Activated naive CD4-positive, alpha-beta T cell treated with anti-CD3 and anti-CD28 coated beads, Interleukin-2, amount 50 U/mL, for 16 hours (primary cell): ENCODE data around the gene NAALADL2.
"Not testable (repeated sequence)": the region's sequence is repeated elsewhere in the genome, so short reads cannot be mapped to it uniquely, and the experiment has no call there.

Experiments
- DNase-seq: peaks from one replicate; pipeline ENCODE4 v3.0.0-alpha.2; 2020

NAALADL2 gene

DNA sequence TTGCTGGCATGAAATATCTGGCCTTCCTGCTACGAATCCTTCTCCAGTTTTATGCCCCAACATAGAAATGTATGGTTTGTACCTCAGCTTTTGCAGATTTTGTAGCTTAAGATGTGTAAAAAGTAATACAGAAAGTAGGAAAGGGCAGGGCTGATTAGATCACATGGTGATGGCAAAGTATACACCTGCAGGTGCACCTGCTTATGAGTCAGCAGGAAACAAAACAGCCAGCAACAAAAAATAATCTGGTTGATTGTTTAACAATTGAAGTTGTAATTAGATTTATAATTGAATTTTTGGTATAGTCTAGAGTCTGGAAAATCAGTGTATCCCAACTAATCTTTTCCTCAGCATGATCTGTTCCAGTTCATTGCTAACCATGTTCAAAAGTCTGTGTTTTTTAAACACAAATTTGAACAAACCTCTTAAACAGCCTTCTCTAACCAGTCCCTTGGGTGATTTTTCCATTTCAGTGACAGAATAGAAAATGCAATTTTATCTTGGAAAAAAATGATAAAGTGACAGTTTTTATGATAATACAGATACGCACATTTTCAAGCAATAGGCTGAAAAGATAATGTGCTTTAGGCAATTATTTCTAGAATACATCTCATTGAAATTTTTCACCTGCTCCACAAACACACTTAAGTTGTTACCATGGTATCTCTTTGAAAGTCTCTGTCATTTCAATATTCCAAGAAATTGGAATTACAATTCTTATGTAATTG lies 477.4 kb downstream of the NAALADL2 start:
- no peak for DNase-seq

DNA sequence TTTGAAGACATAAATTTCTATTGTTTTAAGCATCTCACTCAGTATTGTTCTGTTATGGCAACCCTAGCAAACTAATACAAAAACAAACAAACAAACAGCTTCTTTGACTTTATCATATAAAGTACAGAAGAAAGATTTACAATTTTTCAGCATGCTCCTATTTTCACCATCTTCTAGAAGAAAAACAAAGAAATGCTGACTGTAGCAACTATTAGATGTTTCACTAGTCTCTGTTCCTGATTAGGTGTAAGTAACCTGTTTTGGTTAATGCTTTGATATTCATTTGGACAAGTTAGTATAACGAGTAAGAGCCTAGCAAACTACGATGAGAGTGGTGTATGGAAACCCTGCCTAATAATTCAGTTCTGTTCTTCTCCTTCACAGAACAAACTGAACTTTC lies 478.5 kb downstream of the NAALADL2 start:
- no peak for DNase-seq

DNA sequence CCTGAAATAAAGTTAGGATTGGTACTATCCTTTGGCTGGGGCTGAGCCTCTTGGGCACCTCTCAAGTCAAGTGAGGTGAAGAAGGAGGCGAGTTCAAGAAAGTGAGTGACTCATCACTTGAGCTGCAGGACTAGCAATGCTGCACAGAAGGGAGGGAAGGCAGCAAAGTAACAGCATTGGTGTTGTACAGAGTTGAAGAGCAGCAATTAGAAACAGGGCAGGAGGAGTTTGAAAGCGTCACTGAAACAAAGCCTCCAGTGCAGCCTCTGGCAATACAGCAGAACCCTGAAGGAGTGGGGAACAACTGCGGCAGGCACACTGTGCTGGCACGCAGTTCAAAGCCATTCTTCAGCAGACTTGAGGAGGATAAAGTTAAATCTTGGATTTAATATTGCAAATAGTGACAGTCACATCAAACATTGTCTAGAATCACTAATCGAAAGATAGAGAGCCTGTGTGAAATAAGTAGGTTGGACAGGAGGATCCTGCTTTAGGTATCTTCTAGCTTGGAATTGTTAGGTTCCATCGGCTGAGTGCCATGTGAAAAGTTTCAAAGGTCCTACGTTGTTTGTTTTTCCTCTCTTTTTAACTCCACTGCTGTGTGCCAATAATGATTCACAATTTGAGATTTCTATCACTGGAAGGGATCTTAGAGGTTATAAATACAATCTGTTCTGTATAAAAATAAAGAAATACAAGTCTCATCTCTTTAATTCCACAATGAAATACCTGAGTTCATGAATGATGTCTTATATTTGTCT lies 479.8 kb downstream of the NAALADL2 start:
- no peak for DNase-seq

DNA sequence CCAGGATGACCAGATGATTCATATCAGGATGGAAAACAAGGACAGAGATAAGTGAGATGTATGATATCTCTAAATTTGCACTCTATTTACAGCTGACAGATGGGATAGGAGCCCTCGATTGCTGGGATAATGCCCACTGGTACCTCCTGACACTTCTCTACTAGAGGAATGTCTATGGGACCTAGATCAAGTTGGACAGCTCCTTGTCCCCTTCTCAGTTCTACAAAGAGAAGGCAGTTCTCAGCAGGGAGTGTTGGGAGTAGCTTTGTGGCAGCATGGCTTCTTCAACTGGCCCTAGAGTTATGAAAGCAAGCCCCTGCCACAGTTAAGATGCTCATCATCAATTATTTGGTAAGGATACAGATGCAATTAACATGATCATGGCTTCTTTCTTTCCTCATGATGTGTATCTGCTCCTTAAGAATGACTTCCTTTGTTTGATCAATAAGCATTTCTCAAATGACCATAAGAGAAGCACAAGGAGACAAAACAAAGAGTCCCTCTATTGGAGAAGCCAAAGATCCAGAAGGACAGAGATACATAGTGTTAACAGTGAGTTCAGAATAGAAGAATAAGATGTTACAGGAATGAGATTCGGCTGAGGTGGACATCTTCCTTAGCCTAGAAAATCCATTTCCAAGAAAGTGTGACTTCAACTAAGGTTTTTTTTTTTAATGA lies 481.3 kb downstream of the NAALADL2 start:
- no peak for DNase-seq

DNA sequence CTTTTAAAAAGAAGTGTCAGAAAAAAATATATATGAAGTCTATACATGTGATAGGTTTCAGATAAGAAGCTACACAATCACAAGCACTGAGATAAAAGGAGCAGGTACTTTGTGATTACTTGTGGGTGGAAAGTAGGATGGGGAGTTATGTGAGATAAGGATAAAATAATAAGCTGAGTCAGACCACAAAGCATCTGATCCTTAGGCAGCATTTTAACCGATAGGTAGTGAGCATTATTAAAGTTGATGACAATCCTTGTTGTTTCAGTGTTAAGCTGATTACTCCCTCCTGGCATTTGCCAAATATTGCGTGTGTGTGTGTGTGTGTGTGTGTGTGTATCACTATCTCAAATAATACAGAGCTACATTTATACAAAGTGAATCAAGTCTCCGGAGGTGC lies 483.1 kb downstream of the NAALADL2 start:
- DNase-seq, result no peak

DNA sequence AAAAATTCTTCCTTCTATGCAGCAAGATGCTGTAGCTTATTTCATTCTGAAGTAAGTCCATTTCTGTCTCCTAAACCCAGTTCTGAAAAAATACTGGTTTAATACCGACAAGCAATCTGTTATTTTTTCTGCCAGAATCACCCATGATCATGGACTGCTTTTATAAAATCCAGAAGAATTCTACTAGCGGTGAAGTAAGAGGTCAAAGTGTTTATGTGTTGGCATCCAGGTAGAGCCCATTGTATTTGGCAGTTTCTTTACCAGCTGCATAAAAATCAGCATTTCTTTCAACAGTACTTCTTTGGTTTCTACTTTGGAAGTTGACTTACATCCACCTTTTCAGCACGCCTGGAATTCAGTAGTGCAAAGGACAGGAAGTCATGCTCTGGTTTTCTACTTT lies 484.8 kb downstream of the NAALADL2 start:
- no peak for DNase-seq

DNA sequence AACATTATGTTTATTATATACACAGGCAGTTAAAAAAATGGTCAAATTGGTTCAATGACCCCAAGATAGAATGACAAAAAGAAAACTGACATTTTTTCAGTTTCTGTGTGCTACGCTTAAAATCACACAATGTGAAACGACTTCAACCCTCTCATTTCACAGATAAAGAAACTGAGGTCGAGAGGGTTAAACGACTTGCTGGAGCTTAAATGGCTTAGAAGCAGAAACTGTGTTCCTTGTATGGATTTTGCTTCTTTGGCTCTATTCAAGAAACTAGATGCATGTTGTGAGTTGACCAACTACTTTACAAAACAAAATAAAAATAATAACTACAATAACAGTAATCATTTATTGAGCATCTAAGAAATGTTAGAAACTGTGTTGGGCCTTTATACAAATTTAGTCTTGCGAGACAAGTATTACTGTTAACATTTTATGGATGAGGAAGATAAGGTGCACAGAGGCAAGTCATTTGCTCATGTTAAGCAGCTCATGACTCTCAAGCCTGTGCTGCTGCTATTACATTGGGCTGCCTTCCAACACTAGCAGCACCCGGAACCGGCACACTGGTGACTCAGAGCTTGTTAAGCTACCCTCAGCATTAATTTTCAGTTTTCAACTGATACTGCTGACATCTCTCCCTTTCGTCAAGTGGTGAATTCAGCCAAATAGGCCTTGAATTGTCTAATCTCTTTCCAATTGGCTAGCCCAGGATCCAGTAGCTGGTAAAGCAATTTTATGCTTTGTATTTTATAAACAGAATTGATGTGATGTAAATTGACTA lies 487.6 kb downstream of the NAALADL2 start:
- DNase-seq, result no peak

DNA sequence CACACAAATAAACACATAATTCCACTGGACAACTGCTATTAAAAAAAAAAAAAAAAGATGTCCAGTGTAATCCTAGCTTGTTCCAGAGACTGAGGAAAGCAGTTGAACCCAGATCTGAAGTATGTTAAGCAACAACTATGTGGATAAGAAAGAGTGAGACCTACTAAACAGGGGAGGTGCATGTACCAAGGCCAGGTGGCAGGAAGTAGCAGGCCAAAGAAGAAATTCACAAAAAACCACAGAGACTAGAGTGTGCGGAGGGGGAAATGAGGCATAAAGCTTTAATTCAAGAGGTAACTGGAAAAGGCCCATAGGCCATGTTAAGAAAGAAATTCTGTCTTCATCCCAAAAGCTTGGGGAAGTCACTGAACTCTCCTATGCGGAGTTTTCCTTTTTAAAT lies 490.0 kb downstream of the NAALADL2 start:
- no peak for DNase-seq

DNA sequence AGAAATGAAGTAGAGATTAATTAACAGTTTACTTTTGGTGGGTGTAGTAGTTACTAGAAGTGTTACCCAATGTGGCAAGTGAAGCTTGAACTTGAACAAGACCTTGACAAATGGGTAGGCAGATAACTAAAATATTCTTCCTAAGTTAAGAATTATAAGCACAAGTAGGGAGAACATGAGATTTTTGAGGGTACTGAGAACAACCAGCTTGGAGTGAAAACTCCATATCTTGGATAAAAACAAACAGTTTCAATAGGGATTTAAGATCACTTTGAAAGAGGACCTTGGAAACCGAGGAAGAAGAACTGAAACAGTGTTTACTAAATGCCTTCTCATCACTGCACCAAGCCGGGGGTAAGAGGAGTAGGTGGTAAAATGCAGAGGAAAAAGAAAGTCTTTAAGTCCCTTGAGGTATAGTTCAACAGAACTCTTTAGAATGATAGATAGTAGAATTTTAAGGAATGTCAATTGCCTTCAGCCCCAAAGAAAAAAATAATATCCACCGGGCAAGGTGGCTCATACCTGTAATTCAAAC lies 496.7 kb downstream of the NAALADL2 start:
- DNase-seq, result no peak

DNA sequence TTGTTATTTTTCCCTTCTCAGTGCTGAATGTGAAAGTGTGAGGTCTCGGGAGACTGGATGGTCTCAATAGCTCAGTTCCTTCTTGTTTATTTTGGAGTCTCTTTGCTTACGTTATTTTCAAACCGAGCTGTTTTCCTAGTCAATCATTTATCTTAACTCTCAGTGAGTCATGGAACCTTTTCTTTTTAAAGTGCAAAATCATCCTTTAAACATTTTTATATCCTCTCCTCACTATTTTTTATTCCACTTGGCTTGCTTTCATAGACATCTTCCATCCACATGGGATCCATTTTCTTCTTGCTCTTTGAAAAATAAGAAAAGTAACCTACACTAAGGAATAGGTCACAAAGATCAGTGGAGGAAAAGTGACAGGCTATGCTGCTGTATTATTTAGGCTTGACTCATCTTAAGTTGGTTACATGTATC lies 497.8 kb downstream of the NAALADL2 start:
- DNase-seq, result no peak

DNA sequence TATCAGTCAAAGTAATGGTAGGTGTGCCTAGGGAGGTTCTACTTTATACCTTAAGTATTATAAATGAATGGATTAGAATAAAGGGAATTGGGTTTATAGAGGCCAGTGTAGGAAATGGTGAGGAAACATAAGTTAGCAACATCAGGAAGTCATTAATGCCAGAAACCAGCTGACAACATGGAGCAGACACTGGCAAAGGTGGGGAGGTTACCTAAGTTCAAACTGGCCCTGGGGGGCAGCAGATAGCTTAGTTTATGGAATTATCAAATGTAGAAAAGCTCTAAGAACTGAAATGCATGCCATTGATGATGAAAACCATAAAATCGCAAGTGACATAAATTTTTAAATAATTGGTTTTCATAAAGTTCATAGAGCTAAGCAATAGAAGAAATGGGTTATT lies 498.6 kb downstream of the NAALADL2 start:
- no peak for DNase-seq

DNA sequence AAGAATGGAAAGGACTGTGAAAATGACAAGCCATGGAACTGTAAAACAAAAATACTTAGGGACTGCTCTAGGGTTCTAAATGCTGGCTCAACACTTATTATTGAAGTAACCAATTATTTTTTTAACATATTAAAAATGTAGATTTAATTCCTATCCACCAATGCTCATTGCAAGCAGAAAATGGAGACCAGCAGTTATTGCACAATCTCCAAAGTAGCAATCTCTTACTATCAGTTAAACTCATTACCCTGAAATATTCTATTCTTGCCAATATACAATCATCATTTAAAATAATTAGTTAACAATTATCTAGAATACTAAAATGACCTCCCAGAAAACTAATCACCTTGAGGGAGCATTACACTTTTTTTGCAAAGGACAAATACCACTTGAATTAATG lies 499.8 kb downstream of the NAALADL2 start:
- DNase-seq, result no peak

DNA sequence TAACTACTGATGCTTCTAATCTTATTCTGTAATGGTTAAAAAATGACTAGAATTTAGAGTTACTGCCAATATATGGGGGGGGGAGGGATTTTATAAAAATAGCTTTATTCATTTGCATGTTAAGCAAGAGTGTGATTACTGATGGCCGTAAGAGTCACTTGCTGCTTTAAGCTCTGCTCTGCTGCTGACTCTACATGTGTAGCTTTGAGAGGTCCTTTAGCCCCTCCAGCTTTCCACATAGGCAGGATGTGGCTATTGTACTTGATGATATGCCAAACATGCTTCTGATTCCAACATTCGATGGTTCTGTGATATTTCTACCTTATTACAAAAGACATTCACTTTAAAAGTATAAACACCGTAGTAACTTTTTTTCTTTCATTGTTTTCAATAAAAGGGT lies 511.3 kb downstream of the NAALADL2 start:
- DNase-seq, result not testable (repeated sequence)

DNA sequence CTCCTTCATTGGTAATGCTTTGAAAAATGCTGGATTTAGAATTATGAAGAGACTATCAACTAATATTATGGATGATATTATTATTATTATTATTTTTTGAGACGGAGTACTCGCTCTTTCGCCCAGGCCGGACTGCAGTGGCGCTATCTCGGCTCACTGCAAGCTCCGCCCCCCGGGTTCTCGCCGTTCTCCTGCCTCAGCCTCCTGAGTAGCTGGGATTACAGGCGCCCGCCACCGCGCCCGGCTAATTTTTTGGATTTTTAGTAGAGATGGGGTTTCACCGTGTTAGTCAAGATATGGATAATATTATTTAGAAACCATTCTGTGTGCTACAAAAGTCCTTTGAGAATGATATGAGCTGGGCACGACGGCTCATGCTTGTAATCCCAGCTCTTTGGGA lies 512.1 kb downstream of the NAALADL2 start:
- DNase-seq, result not testable (repeated sequence)

DNA sequence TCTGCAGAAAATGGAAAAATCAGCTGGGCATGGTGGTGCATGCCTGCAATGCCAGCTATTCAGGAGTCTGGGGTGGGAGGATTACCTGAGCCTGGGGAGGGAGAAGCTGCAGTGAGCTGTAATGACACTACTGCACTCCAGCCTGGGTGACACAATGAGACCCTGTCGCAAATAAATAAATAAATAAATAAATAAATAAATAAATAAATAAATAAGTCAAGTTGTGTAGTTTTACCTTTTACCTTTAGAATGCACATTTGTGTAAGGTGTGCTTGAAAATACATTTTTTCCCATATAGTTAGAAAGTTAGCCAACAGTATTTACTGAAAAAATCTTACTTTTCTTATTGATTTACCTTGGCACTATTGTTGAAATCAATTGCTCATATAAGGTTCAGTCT lies 515.6 kb downstream of the NAALADL2 start:
- no peak for DNase-seq

DNA sequence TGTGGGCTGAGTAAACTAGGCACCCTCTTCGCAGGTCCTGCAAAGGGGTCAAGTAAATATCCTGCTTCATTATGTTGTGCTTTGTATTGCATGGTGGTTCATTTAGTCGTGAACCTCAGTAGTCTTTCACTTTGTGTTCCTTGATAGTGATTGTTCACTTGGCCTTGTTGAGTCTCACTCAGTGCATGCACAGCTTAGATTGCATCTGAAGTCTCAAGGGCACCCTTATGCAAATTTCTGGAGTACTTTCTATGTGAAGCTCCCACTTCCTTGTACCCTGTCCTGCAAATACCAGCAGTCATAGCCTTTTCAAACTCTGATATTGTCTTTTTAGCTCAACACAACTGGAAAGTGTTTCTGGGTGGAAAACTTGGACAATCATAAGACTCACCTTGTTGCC lies 519.2 kb downstream of the NAALADL2 start:
- DNase-seq, result no peak

DNA sequence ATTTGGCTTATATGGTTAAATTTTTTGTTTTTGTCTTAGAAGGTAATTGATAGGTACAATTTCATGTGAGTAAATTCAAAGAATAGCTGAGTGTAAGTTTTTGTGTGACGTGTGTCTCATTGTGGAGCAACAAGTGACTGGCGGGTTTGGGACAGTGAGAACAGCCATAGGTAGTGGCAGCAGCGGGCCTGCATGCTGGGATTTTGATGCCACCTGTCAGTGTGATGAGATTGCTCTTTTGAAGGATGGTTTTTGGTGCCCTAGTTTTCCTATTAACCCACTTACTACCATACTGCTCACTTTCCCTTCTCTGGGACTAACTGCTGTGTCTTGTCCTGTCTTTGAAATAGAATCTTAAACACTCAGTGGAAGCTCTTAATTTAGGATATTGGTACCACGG lies 522.6 kb downstream of the NAALADL2 start:
- DNase-seq, result no peak

DNA sequence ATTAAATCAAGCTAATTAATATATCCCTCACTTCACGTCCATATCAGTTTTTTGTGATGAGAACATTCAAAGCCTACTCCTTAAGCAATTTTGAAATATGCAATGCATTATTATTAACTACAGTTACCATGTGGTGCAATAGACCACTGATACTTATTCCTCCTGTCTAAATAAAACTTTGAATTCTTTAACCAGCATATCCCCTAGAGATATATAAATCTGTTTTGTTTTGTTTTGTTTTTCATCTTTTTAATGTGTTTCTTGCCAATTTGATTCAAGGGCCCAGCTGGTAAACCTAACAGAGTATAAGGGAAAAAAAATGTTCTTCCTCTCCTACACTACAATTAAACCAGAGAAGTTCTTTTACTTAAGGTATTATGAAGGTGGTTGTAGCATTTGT lies 524.2 kb downstream of the NAALADL2 start:
- DNase-seq, result no peak

DNA sequence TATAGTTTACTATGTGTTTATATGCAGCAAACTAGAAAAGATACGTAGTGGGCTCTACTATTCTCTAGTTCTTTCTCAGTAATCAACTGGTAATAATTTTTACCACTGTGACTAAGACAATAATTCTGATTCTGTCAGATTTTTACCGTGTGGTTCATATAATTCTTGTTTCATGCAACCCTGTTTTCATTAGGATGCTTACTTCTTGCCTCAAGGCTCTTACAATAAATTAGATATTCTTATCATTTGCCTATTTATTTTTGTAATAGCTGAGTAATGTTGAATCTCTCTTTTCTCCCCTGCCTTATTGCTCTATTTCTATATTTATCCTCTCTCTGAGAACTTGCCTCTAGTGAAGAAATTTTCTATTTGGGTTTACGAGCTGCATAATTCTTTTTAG lies 524.7 kb downstream of the NAALADL2 start:
- DNase-seq, result no peak

DNA sequence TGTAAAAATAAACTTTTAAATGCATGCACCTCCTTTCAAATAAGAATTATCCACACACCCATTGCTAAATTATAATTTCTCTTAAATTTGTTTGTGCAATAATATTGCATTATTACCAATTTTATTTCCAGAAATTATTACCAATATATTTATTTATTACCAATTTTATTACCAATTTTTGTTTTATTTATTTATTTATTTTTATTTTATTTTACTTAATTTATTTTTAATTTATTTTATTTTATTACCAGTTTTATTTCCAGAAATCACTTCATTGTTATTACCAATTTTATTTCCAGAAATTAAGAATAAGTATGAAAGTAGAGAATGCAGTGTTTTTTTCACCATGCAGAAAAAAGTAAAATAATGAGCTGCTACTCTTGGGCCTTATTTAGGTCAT lies 525.4 kb downstream of the NAALADL2 start:
- DNase-seq, result no peak

DNA sequence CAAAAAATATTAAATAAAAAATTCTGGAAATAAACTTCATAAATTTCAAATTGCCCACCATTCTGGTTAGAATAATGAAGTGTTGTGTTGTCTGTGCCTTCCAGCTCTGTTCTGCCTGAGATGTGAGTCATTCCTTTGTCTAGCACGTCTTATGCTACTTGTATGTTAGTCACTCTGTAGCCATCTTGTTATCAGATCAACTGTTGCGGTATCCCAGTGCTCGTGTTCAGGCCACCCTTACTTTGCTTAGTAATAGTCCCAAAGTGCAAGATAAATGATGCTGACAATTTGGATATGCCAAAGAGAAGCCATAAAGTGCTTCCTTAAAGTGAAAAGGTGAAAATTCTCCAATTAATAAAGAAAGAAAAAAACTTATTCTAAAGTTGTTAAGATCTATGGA lies 527.5 kb downstream of the NAALADL2 start:
- DNase-seq, result no peak

DNA sequence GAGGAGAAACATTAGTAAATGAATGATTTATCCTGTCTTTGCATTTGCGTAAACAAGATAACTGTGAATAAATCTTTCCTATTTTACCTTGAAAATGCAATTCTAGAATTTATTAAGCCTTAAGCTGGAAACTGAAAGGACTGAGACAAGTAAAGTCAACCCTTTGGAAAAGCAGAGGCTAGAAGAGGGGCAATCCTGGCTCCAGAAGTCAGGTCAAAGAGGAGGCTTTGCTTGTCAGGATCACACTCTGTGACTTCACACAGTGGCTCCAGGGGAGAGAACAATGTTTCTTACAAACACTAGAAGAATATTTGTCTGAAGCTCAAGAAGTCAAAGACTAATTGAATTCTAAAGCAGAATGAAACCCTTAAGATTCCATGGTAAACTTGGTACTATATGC lies 530.4 kb downstream of the NAALADL2 start:
- DNase-seq, result no peak

DNA sequence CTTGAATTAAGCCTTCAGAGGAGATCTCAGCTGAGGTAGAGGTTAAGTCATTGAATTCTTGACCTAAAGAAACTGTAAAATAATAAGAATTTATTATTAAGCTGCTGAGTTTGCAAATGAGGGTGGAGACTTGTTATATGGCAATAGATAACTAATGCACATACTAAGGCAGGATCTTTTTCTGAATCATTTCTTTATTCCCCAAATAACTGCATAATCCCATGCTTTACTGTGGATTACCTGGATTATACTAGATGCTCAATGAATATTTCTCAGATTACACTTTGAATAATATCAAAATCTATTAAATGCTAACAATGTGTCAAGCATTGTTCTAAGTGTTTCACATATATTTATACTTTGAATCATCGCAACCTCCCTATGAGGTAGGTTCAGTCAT lies 532.5 kb downstream of the NAALADL2 start:
- no peak for DNase-seq
